Activated B cell treated with CpG ODN at 0.5 μM for 24 hours (primary cell): ENCODE measurements around the gene FNDC5. TPM values are rescaled to one million over a fixed set of nuclear protein-coding genes. Genes with fewer than 3 reads are reported as not detected.

ENCODE experiments used
- ATAC-seq: fragments of 200-7000 bp; cut with Tn5 transposase; one replicate; pipeline ENCODE4 v1.10.0; 2021; ENCODE audit warnings: low read depth, mild to moderate bottlenecking, moderate library complexity
- CTCF ChIA-PET: fragments of 350-600 bp; sonication (Branson Sonifier 250); formaldehyde crosslinking; loops from one replicate; lab custom pipeline; 2021; ENCODE audit warnings: antibody characterized with exemption; lab: Charles Lee
- POLR2A ChIA-PET: fragments of 350-600 bp; sonication (Branson Sonifier 250); formaldehyde crosslinking; loops from one replicate; lab custom pipeline; 2021; ENCODE audit warnings: antibody characterized with exemption; lab: Charles Lee
- DNase-seq: peaks from one replicate; pipeline ENCODE4 v3.0.0; 2022
- H3K27ac Mint-ChIP-seq: one replicate; pipeline ENCODE4 v1.8.0; 2020; ENCODE audit warnings: mixed read lengths
- H3K27me3 Mint-ChIP-seq: one replicate; pipeline ENCODE4 v1.8.0; 2021; ENCODE audit warnings: mixed read lengths
- H3K36me3 Mint-ChIP-seq: one replicate; pipeline ENCODE4 v1.8.0; 2021; ENCODE audit warnings: low read depth, mixed read lengths
- H3K4me1 Mint-ChIP-seq: one replicate; pipeline ENCODE4 v1.8.0; 2021; ENCODE audit warnings: mixed read lengths
- H3K4me3 Mint-ChIP-seq: one replicate; pipeline ENCODE4 v1.8.0; 2020; ENCODE audit warnings: mild to moderate bottlenecking, mixed read lengths
- H3K9me3 Mint-ChIP-seq: one replicate; pipeline ENCODE4 v1.8.0; 2020; ENCODE audit warnings: mixed read lengths
- intact Hi-C: fragments of 100-400 bp; cut with micrococcal nuclease; formaldehyde crosslinking; loops from one replicate; pipeline ENCODE4 v1.15.1; 2024
- total RNA-seq: library from RNA; stranded (reverse); gene quantifications from 2 replicates; pipeline ENCODE4 v1.2.3, GENCODE V29; 2022
- TF ChIP-seq, protein P1 (sequence below): fragments of 200-600 bp; IDR thresholded peaks from one replicate; pipeline ENCODE4 v1.8.0; 2022; ENCODE audit warnings: antibody characterized with exemption, mild to moderate bottlenecking

FNDC5 gene
- total RNA-seq, 1 donor from 2014 or later: 0.55 TPM

DNA sequence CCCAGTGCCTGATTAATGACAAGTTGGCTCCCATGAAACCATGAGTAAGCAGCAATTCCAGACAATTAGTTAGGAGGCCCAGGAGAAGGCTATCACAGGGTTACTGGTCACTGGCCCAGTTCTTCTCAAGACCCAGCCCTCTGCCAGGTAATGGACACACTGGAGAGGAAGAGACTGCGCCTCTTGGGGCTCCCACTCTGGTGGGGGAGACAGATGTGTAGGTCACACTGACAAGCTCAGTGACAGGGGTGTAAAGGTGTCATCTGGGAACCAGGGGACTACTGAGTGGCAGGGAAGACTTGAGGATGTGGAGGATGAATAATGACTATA is 20.5 kb upstream of the FNDC5 start:
- Mint-ChIP-seq H3K4me3 (no peak overlapping the region), H3K27ac (no peak overlapping the region), H3K4me1 (peaks cover 20% of the 10 kb centered on the region), H3K9me3 (no peaks in the 10 kb centered on the region), H3K27me3 (peaks cover 67% of the 10 kb centered on the region), H3K36me3 (no peaks in the 10 kb centered on the region)
- TF ChIP-seq, protein P1, sequence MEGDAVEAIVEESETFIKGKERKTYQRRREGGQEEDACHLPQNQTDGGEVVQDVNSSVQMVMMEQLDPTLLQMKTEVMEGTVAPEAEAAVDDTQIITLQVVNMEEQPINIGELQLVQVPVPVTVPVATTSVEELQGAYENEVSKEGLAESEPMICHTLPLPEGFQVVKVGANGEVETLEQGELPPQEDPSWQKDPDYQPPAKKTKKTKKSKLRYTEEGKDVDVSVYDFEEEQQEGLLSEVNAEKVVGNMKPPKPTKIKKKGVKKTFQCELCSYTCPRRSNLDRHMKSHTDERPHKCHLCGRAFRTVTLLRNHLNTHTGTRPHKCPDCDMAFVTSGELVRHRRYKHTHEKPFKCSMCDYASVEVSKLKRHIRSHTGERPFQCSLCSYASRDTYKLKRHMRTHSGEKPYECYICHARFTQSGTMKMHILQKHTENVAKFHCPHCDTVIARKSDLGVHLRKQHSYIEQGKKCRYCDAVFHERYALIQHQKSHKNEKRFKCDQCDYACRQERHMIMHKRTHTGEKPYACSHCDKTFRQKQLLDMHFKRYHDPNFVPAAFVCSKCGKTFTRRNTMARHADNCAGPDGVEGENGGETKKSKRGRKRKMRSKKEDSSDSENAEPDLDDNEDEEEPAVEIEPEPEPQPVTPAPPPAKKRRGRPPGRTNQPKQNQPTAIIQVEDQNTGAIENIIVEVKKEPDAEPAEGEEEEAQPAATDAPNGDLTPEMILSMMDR: no peak
- intact Hi-C loops: no loop called here
- ChIA-PET POLR2A (no interaction called here), CTCF (interaction anchor here (1.2 kb wide), 1 partner anchor 16 kb away, joined by 3 read pairs; no protein-coding TSS in a partner anchor)
- ATAC-seq (no peak), DNase-seq (no peak)

DNA sequence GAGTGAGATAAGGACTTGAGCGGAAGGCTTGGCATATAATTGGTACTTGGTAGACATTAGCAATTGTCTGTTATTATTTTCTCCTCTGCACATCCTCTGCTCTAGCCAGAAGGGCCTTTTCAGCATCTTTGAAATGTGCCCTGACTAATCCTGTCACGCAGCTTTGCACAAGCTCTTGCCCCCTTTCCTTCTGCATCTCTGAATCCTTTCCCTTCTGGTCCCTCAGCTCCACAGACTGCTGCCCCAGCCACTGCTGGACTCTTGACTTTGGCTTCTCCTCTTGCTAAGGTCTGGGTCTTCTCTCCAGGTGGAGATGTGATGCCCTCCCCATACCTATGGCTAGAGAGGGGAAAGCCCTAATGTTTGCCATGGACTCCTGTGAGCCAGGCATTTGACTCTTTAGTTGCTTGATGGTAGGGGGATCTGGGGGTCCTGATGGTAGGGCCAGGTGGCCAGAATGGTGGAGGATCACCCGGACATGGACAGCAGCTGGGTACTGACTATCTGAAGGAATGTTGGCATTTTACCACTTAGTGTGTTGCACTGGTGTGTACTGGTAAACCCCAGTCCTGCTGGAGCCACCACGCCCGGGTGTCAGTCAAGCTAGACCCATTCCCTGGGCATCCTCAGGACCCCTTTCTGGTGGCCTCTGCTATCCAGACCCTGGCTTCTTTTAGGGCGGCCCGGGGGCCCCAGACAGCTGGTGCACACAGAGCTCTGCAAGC is 20.0 kb upstream of the FNDC5 start:
- intact Hi-C loops: no loop called here
- Mint-ChIP-seq H3K27ac (no peak overlapping the region), H3K4me3 (no peak overlapping the region), H3K4me1 (peaks cover 21% of the 10 kb centered on the region), H3K27me3 (peaks cover 67% of the 10 kb centered on the region), H3K36me3 (no peaks in the 10 kb centered on the region), H3K9me3 (no peaks in the 10 kb centered on the region)
- TF ChIP-seq, protein P1: no peak
- ChIA-PET CTCF (interaction anchor here (1.2 kb wide), 1 partner anchor 15 kb away, joined by 3 read pairs; no protein-coding TSS in a partner anchor), POLR2A (no interaction called here)
- DNase-seq: no peak
- no peak for ATAC-seq

DNA sequence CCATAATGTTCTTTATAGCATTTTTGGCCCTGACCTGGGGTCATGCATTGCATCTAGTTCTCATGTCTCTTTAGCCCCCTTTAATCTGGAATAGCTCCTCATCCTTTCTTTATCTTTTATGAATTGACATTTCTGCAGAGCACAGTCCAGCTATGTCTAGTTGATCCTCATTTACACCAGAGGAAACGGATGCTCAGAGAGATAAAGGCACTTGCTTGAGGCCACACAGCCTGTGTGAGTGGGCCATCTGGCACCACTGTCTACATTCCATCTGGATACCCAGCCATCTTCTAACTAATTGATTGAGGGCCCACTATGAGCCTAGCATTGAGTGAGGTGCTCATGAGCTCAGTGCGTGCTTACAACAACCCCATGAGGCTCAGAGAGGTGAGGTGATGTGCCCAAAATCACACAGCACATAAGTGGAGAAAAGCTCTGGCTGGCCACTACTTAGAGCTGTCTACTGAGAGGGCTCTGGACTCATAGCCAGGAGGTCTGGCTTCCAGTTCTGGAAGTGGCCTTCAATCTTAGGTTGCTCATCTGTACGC is 19.1 kb upstream of the FNDC5 start:
- DNase-seq: no peak
- no peaks in the 10 kb centered on the region for H3K36me3 Mint-ChIP-seq
- ChIA-PET POLR2A (no interaction called here), CTCF (interaction anchor here (1.2 kb wide), 1 partner anchor 15 kb away, joined by 3 read pairs; no protein-coding TSS in a partner anchor)
- ATAC-seq: no peak
- peaks cover 25% of the 10 kb centered on the region for H3K4me1 Mint-ChIP-seq
- no peak overlapping the region for H3K27ac Mint-ChIP-seq
- no peaks in the 10 kb centered on the region for H3K9me3 Mint-ChIP-seq
- no peak overlapping the region for H3K4me3 Mint-ChIP-seq
- intact Hi-C loops: no loop called here
- TF ChIP-seq, protein P1: no peak
- H3K27me3 Mint-ChIP-seq: peaks cover 73% of the 10 kb centered on the region

DNA sequence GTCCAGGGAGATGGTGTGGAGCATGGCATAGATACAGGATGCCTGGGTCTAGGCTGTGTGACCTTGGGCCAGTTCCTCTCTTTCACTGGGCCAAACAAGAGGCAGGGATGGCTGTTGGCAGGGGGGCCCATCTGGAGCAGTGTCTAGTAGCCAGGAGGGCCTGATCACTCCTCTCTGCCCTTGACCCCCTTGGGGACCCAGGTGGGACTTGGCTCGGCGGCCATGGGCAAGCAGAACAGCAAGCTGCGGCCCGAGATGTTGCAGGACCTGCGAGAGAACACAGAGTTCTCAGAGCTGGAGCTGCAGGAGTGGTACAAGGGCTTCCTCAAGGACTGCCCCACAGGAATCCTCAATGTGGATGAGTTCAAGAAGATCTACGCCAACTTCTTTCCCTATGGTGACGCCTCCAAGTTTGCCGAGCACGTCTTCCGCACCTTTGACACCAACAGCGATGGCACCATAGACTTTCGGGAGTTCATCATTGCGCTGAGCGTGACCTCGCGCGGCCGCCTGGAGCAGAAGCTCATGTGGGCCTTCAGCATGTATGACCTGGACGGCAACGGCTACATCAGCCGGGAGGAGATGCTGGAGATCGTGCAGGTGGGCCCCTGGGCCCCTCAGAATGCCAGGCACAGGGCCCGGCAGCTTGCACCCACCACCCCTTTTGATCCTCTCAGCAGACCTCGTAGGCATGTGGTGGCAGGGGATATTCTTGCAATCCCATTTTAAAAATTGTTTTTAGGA is 18.1 kb upstream of the FNDC5 start:
- H3K4me1 Mint-ChIP-seq: peaks cover 25% of the 10 kb centered on the region
- intact Hi-C loops: no loop called here
- no peaks in the 10 kb centered on the region for H3K9me3 Mint-ChIP-seq
- POLR2A ChIA-PET: no interaction called here
- no peak overlapping the region for H3K27ac Mint-ChIP-seq
- ATAC-seq (no peak), DNase-seq (no peak)
- peaks cover 78% of the 10 kb centered on the region for H3K27me3 Mint-ChIP-seq
- TF ChIP-seq, protein P1: no peak
- CTCF ChIA-PET: no interaction called here
- H3K4me3 Mint-ChIP-seq: no peak overlapping the region
- H3K36me3 Mint-ChIP-seq: no peaks in the 10 kb centered on the region

DNA sequence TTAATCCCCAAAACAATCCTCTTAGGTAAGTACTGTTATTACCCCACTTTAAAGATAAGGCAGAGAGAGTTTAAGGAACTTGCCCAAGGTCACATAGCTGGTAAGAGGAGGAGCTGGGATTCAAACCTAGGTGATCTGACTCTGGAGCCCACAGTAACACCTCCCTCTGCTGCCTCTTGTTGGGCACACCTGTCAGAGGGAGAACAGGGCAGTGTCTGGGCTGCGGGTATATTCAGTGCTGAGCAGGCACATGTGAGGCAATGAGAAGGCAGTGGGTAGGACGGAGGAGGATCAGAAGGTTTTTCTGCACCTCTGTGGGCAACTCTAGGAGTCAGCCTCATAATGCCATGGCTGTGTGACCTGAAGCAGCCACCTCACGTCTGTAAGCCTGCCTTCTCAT is 17.4 kb upstream of the FNDC5 start:
- H3K36me3 Mint-ChIP-seq: no peaks in the 10 kb centered on the region
- H3K9me3 Mint-ChIP-seq: no peaks in the 10 kb centered on the region
- peaks cover 20% of the 10 kb centered on the region for H3K4me1 Mint-ChIP-seq
- intact Hi-C loops: no loop called here
- H3K4me3 Mint-ChIP-seq: no peak overlapping the region
- ChIA-PET CTCF (no interaction called here), POLR2A (no interaction called here)
- H3K27me3 Mint-ChIP-seq: peaks cover 80% of the 10 kb centered on the region
- TF ChIP-seq, protein P1: no peak
- ATAC-seq (no peak), DNase-seq (no peak)
- no peak overlapping the region for H3K27ac Mint-ChIP-seq
